Activated CD8-positive, alpha-beta T cell treated with anti-CD3 and anti-CD28 coated beads, Interleukin-2, amount 10 ng/mL, durations not matched to agents 7 days and 5 days (primary cell): ENCODE data around the gene GNL3. TPM values are rescaled to one million over a fixed set of nuclear protein-coding genes. Genes with fewer than 3 reads are reported as not detected.

Source experiments
- ATAC-seq: fragments of 150-1000 bp; cut with Tn5 transposase; one replicate; pipeline ENCODE4 v1.10.0; 2021; ENCODE audit warnings: moderate library complexity
- CTCF ChIA-PET: fragments of 350-600 bp; sonication (Branson Sonifier 250); formaldehyde crosslinking; loops from one replicate; lab custom pipeline; 2021; ENCODE audit warnings: antibody characterized with exemption; lab: Charles Lee
- POLR2A ChIA-PET: fragments of 350-600 bp; sonication (Branson Sonifier 250); formaldehyde crosslinking; loops from one replicate; lab custom pipeline; 2021; ENCODE audit warnings: antibody characterized with exemption; lab: Charles Lee
- DNase-seq: peaks from one replicate; pipeline ENCODE4 v3.0.0-alpha.2; 2020
- H3K27ac Mint-ChIP-seq: one replicate; pipeline ENCODE4 v1.8.0; 2021; ENCODE audit warnings: mild to moderate bottlenecking, mixed read lengths
- H3K27me3 Mint-ChIP-seq: one replicate; pipeline ENCODE4 v1.8.0; 2021; ENCODE audit warnings: low read depth, mixed read lengths
- H3K36me3 Mint-ChIP-seq: one replicate; pipeline ENCODE4 v1.8.0; 2021; ENCODE audit warnings: low read depth, mixed read lengths
- H3K4me1 Mint-ChIP-seq: one replicate; pipeline ENCODE4 v1.8.0; 2021; ENCODE audit warnings: low read depth, mixed read lengths
- H3K4me3 Mint-ChIP-seq: one replicate; pipeline ENCODE4 v1.8.0; 2021; ENCODE audit warnings: mild to moderate bottlenecking, mixed read lengths
- H3K9me3 Mint-ChIP-seq: one replicate; pipeline ENCODE4 v1.8.0; 2022; ENCODE audit warnings: mixed read lengths; ENCODE audit not compliant: insufficient read depth
- total RNA-seq, 2 experiments: library from RNA; stranded (reverse); gene quantifications; one replicate each; pipeline ENCODE4 v1.2.3, GENCODE V29; 2021

Gene GNL3
- total RNA-seq = 10 to 100 TPM; 85.5 to 86.2 TPM

GRCh38 chr3:52685709-52686691 is at the start of gene GNL3, which contains the start of gene PBRM1:
Gene GNL3, plus strand, starts transcription at chr3:52686032. Its CDS starts 61 bp downstream, at chr3:52686093.
Gene PBRM1, minus strand, starts transcription at chr3:52685913.
- H3K4me1 Mint-ChIP-seq = peaks cover 65% of the 10 kb centered on the region
- H3K36me3 Mint-ChIP-seq = peaks cover 63% of the 10 kb centered on the region
- ATAC-seq (peak; percentile 84), DNase-seq (peak; percentile 95)
- ChIA-PET POLR2A (interaction anchor here (0.6 to 3.6 kb wide), 6 partner anchors 15 to 148 kb away, joined by 3 to 25 read pairs (median 4); partner anchors contain the start of genes GLT8D1 and SPCS1), CTCF (interaction anchor here (1.0 kb wide), 2 partner anchors 10 to 11 kb away, joined by 3 read pairs; no protein-coding TSS in a partner anchor)
- H3K9me3 Mint-ChIP-seq = no peaks in the 10 kb centered on the region
- H3K4me3 Mint-ChIP-seq = peak within 1 kb of the TSS; percentile 91
- peak within 1 kb of the TSS; percentile 92 for H3K27ac Mint-ChIP-seq
- H3K27me3 Mint-ChIP-seq = no peaks in the 10 kb centered on the region

- Mint-ChIP-seq H3K27ac (no peak overlapping the region), H3K36me3 (peaks cover 38% of the 10 kb centered on the region)
- CTCF ChIA-PET = no interaction called here
These were observed 49.2 kb upstream of the GNL3 start for GRCh38 chr3:52636673-52637072.

GRCh38 chr3:52645549-52645948 is 40.3 kb upstream of the GNL3 start:
- H3K27ac Mint-ChIP-seq = no peak overlapping the region
- H3K4me1 Mint-ChIP-seq = peaks cover 3% of the 10 kb centered on the region
- no peaks in the 10 kb centered on the region for H3K27me3 Mint-ChIP-seq
- no peaks in the 10 kb centered on the region for H3K9me3 Mint-ChIP-seq
- peaks cover 52% of the 10 kb centered on the region for H3K36me3 Mint-ChIP-seq
- no peak overlapping the region for H3K4me3 Mint-ChIP-seq
- no peak for ATAC-seq
- ChIA-PET POLR2A (no interaction called here), CTCF (interaction anchor here (0.6 kb wide), 1 partner anchor 28 kb away, joined by 3 read pairs; no protein-coding TSS in a partner anchor)
- DNase-seq = no peak

More at GRCh38 chr3:52636673-52637072, 49.2 kb upstream of the GNL3 start:
- ATAC-seq = no peak
- Mint-ChIP-seq H3K9me3 (no peaks in the 10 kb centered on the region), H3K4me3 (no peak overlapping the region), H3K4me1 (no peaks in the 10 kb centered on the region), H3K27me3 (no peaks in the 10 kb centered on the region)
- POLR2A ChIA-PET = no interaction called here
- no peak for DNase-seq

GRCh38 chr3:52649461-52650210 is 36.2 kb upstream of the GNL3 start:
- no peaks in the 10 kb centered on the region for H3K9me3 Mint-ChIP-seq
- H3K4me3 Mint-ChIP-seq = no peak overlapping the region
- ChIA-PET CTCF (no interaction called here), POLR2A (no interaction called here)
- no peak overlapping the region for H3K27ac Mint-ChIP-seq
- DNase-seq (no peak), ATAC-seq (no peak)
- H3K36me3 Mint-ChIP-seq = peaks cover 60% of the 10 kb centered on the region
- no peaks in the 10 kb centered on the region for H3K27me3 Mint-ChIP-seq
- peaks cover 3% of the 10 kb centered on the region for H3K4me1 Mint-ChIP-seq

- H3K27ac Mint-ChIP-seq = no peak overlapping the region
- no peaks in the 10 kb centered on the region for H3K9me3 Mint-ChIP-seq
- ATAC-seq (no peak), DNase-seq (no peak)
- CTCF ChIA-PET = interaction anchor here (1.1 kb wide), 1 partner anchor 238 kb away, joined by 3 read pairs; no protein-coding TSS in a partner anchor
- POLR2A ChIA-PET = interaction anchor here (1.3 kb wide), 1 partner anchor 28 kb away, joined by 3 read pairs; no protein-coding TSS in a partner anchor
- H3K36me3 Mint-ChIP-seq = peaks cover 58% of the 10 kb centered on the region
- H3K27me3 Mint-ChIP-seq = no peaks in the 10 kb centered on the region
- no peak overlapping the region for H3K4me3 Mint-ChIP-seq
- peaks cover 3% of the 10 kb centered on the region for H3K4me1 Mint-ChIP-seq
These were observed 35.4 kb upstream of the GNL3 start for GRCh38 chr3:52650439-52650838.

GRCh38 chr3:52651592-52651991 is 34.2 kb upstream of the GNL3 start:
- Mint-ChIP-seq H3K4me1 (peaks cover 3% of the 10 kb centered on the region), H3K27me3 (no peaks in the 10 kb centered on the region), H3K4me3 (no peak overlapping the region), H3K36me3 (peaks cover 57% of the 10 kb centered on the region), H3K9me3 (no peaks in the 10 kb centered on the region), H3K27ac (no peak overlapping the region)
- ChIA-PET POLR2A (interaction anchor here (0.8 to 1.3 kb wide), 3 partner anchors 27 to 114 kb away, joined by 3 to 5 read pairs (median 3); partner anchors contain the start of gene PBRM1), CTCF (no interaction called here)
- no peak for DNase-seq
- no peak for ATAC-seq

- POLR2A ChIA-PET = no interaction called here
- CTCF ChIA-PET = no interaction called here
- no peaks in the 10 kb centered on the region for H3K4me1 Mint-ChIP-seq
- H3K9me3 Mint-ChIP-seq = no peaks in the 10 kb centered on the region
- no peak overlapping the region for H3K27ac Mint-ChIP-seq
- no peak for ATAC-seq
- H3K27me3 Mint-ChIP-seq = no peaks in the 10 kb centered on the region
- no peak overlapping the region for H3K4me3 Mint-ChIP-seq
- H3K36me3 Mint-ChIP-seq = peaks cover 43% of the 10 kb centered on the region
- no peak for DNase-seq
These were observed 29.9 kb upstream of the GNL3 start for GRCh38 chr3:52655895-52656294.

- H3K4me1 Mint-ChIP-seq = no peaks in the 10 kb centered on the region
- ChIA-PET POLR2A (no interaction called here), CTCF (no interaction called here)
- H3K4me3 Mint-ChIP-seq = no peak overlapping the region
- no peaks in the 10 kb centered on the region for H3K9me3 Mint-ChIP-seq
- no peaks in the 10 kb centered on the region for H3K27me3 Mint-ChIP-seq
- no peak for DNase-seq
- ATAC-seq = no peak
- peaks cover 50% of the 10 kb centered on the region for H3K36me3 Mint-ChIP-seq
- no peak overlapping the region for H3K27ac Mint-ChIP-seq
These were observed 25.8 kb upstream of the GNL3 start for GRCh38 chr3:52660046-52660445.

- Mint-ChIP-seq H3K27me3 (no peaks in the 10 kb centered on the region), H3K36me3 (peaks cover 48% of the 10 kb centered on the region), H3K4me1 (no peaks in the 10 kb centered on the region), H3K9me3 (no peaks in the 10 kb centered on the region), H3K4me3 (no peak overlapping the region), H3K27ac (no peak overlapping the region)
- POLR2A ChIA-PET = no interaction called here
- no peak for ATAC-seq
- no peak for DNase-seq
- CTCF ChIA-PET = no interaction called here
These were observed 22.7 kb upstream of the GNL3 start for GRCh38 chr3:52663098-52663497.

GRCh38 chr3:52670621-52671521 is 15.0 kb upstream of the GNL3 start:
- Mint-ChIP-seq H3K36me3 (peaks cover 48% of the 10 kb centered on the region), H3K27ac (peak overlapping the region; percentile 68), H3K4me3 (peak overlapping the region; percentile 9), H3K27me3 (no peaks in the 10 kb centered on the region), H3K9me3 (no peaks in the 10 kb centered on the region), H3K4me1 (peaks cover 22% of the 10 kb centered on the region)
- peak; percentile 85 for ATAC-seq
- peak; percentile 46 for DNase-seq
- CTCF ChIA-PET = no interaction called here
- POLR2A ChIA-PET = interaction anchor here (0.9 kb wide), 1 partner anchor 14 kb away, joined by 3 read pairs; the partner anchor contains the start of gene PBRM1

GRCh38 chr3:52671676-52672075 is 14.2 kb upstream of the GNL3 start:
- ChIA-PET CTCF (no interaction called here), POLR2A (no interaction called here)
- H3K36me3 Mint-ChIP-seq = peaks cover 55% of the 10 kb centered on the region
- no peaks in the 10 kb centered on the region for H3K9me3 Mint-ChIP-seq
- H3K4me3 Mint-ChIP-seq = no peak overlapping the region
- ATAC-seq (no peak), DNase-seq (no peak)
- no peaks in the 10 kb centered on the region for H3K27me3 Mint-ChIP-seq
- H3K4me1 Mint-ChIP-seq = peaks cover 22% of the 10 kb centered on the region
- H3K27ac Mint-ChIP-seq = peak overlapping the region; percentile 2
